Ascending aorta (tissue), 2 donors: ENCODE data around the gene JAZF1. TPM values are rescaled to one million over a fixed set of nuclear protein-coding genes. Genes with fewer than 3 reads are reported as not detected.

Experiments
- DNase-seq, 2 donors: peaks; one replicate each; pipeline ENCODE4 v3.0.0-alpha.2; 2019; ENCODE audit warnings: low spot score in 2 of 2
- H3K27ac ChIP-seq, 2 donors: fragments of 200-600 bp; sonication (generic); one replicate each; pipeline ENCODE4 v1.5.1; 2016 to 2017; ENCODE audit warnings: mild to moderate bottlenecking in 1 of 2
- H3K27me3 ChIP-seq: fragments of 200-600 bp; sonication (generic); one replicate; pipeline ENCODE4 v1.5.1; 2017
- H3K36me3 ChIP-seq, 2 donors: fragments of 200-600 bp; sonication (generic); one replicate each; pipeline ENCODE4 v1.5.1; 2016
- H3K4me1 ChIP-seq, 2 donors: fragments of 200-600 bp; sonication (generic); one replicate each; pipeline ENCODE4 v1.5.1; 2016 to 2017; ENCODE audit warnings: mild to moderate bottlenecking in 1 of 2
- H3K4me3 ChIP-seq, 2 donors: fragments of 200-600 bp; sonication (generic); one replicate each; pipeline ENCODE4 v1.5.1; 2016 to 2017; ENCODE audit warnings: mild to moderate bottlenecking in 1 of 2
- H3K9me3 ChIP-seq, 2 donors: fragments of 200-600 bp; sonication (generic); one replicate each; pipeline ENCODE4 v1.5.1; 2016
- intact Hi-C: fragments of 100-400 bp; cut with DNase I; formaldehyde crosslinking; loops from one replicate; pipeline ENCODE4 v1.15.1; 2023
- total RNA-seq: library from RNA; depleted of rRNA; stranded (reverse); fragments of >200 nt; gene quantifications from one replicate; pipeline ENCODE4 v1.1.0, GENCODE V29; 2016
- TF ChIP-seq, protein P1 (sequence below), 3 experiments: fragments of 200-600 bp in 2 of 3; fragments of 450-650 bp in 1 of 3; sonication (generic) in 2 of 3; IDR thresholded peaks; one replicate each; pipeline ENCODE4 v1.5.1; 2016 to 2019; ENCODE audit warnings: antibody characterized with exemption in 3 of 3, mild to moderate bottlenecking in 1 of 3, moderate library complexity in 1 of 3

Gene JAZF1
- total RNA-seq, 1 donor from 2014 or later, result 37.7 TPM

DNA sequence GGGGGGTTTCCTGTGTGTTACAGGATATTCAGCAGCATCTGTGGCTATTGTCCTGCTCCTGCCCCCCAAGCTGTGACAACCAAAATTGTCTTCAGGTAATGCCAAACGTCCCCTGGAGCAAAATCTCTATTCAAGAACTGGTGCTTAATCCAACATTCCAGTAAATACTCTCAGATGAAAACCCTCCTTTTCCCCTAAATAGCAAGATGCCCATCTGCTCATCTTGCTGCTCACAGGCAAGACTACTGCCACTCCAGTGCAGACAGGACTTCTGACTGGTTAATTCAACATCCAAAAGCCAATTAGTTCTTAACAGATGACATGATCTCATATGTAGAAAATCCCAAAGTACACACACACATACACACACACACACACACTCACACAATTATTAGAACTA, 20.5 kb upstream of the JAZF1 start:
- intact Hi-C loops, result no loop called here
- Histone ChIP-seq H3K36me3 (no peaks in the 10 kb centered on the region), H3K27ac (no peak overlapping the region), H3K9me3 (no peaks in the 10 kb centered on the region), H3K4me3 (no peak overlapping the region), H3K4me1 (no peaks in the 10 kb centered on the region), H3K27me3 (no peaks in the 10 kb centered on the region)
- no peak for DNase-seq
- TF ChIP-seq, protein P1, sequence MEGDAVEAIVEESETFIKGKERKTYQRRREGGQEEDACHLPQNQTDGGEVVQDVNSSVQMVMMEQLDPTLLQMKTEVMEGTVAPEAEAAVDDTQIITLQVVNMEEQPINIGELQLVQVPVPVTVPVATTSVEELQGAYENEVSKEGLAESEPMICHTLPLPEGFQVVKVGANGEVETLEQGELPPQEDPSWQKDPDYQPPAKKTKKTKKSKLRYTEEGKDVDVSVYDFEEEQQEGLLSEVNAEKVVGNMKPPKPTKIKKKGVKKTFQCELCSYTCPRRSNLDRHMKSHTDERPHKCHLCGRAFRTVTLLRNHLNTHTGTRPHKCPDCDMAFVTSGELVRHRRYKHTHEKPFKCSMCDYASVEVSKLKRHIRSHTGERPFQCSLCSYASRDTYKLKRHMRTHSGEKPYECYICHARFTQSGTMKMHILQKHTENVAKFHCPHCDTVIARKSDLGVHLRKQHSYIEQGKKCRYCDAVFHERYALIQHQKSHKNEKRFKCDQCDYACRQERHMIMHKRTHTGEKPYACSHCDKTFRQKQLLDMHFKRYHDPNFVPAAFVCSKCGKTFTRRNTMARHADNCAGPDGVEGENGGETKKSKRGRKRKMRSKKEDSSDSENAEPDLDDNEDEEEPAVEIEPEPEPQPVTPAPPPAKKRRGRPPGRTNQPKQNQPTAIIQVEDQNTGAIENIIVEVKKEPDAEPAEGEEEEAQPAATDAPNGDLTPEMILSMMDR (IDR thresholded peaks at IDR 0.05), result no peak

DNA sequence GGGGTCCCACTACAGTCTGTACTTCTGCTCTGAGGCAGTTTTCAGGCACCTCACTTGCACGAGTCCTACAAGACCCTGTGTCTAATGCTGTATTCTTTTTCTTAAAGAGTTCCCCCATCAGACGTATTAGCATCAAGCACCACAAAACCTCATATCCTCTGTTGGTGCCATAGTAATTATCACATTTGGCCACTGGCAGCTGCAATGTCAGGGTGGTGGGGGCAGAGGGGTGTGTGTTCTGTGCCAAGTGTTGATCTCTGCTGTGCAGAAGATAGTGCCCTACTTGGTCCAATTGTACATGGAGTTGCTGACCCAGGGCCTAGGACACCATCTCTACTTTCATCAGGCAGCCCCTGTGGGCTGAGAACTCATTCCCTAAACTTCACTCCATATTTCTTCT, 20.0 kb upstream of the JAZF1 start:
- no peaks in the 10 kb centered on the region for H3K36me3 ChIP-seq
- no peaks in the 10 kb centered on the region for H3K27me3 ChIP-seq
- no peaks in the 10 kb centered on the region for H3K4me1 ChIP-seq
- intact Hi-C loops, result no loop called here
- DNase-seq, result no peak
- no peaks in the 10 kb centered on the region for H3K9me3 ChIP-seq
- TF ChIP-seq, protein P1 (IDR thresholded peaks at IDR 0.05), result no peak
- no peak overlapping the region for H3K4me3 ChIP-seq
- no peak overlapping the region for H3K27ac ChIP-seq

DNA sequence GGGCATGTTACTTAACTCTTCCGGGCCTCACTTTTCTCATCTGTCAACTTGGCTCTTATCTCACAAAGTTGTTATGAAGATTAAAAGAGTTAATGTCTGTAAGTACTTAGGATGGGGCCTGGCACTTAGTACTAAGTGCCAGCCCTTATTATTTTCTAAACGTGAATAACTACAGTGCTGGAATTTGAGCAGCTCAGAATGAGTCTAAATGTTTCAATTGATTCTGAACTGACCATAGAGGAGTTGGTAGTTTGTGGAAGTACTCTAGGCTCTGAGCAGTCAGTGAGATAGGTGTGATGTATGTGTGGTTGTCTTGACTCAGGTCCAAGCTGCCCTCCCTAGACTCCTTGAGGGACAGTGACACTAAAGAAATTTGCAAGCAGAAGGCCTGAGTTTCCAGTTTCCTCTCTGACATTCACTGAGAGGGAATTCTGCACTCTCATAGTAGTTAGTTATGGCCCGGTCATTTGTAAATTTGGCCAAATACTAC, 18.5 kb upstream of the JAZF1 start:
- Histone ChIP-seq H3K27me3 (no peaks in the 10 kb centered on the region), H3K9me3 (no peaks in the 10 kb centered on the region), H3K36me3 (no peaks in the 10 kb centered on the region), H3K4me1 (no peaks in the 10 kb centered on the region), H3K4me3 (no peak overlapping the region), H3K27ac (no peak overlapping the region)
- TF ChIP-seq, protein P1 (IDR thresholded peaks at IDR 0.05), result no peak
- intact Hi-C loops, result no loop called here
- DNase-seq, result no peak

DNA sequence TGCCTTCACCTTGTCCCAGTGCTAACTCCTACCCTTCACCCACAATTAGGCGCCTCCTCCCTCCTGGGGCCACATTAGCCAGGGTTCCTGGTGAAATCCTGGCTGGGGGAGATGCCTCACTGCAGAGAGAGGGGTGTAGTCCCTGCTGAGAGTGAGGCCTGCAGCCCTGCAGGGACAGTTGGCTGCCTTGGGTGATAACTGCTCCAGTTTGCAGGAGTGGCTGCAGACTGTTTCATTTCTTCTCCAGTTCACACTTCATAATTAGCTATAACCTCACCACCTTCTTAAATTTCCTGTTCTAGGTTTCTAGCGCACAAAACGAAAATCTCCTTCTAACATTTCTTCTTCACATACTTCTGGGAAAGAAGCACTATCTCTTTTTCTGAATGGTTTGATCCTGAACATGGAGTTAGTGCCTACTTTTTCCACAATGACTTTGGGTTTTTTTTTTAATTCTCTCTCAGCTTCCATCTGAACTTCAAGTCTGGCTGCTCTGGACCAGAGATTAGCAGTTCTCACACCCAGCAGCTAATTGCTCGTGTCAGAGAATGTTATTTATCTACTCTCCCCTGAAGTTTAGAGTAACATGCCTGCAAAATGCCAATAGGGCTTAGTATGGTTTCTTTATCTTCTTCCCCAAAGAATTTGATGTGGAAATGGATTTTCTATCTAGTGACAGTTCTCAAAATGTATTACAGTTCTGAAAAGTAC, 15.5 kb upstream of the JAZF1 start:
- H3K4me3 ChIP-seq, result no peak overlapping the region
- H3K27me3 ChIP-seq, result no peaks in the 10 kb centered on the region
- intact Hi-C loops, result no loop called here
- H3K9me3 ChIP-seq, result no peaks in the 10 kb centered on the region
- no peaks in the 10 kb centered on the region for H3K4me1 ChIP-seq
- no peak overlapping the region for H3K27ac ChIP-seq
- TF ChIP-seq, protein P1 (IDR thresholded peaks at IDR 0.05), result no peak
- no peak for DNase-seq
- H3K36me3 ChIP-seq, result no peaks in the 10 kb centered on the region

DNA sequence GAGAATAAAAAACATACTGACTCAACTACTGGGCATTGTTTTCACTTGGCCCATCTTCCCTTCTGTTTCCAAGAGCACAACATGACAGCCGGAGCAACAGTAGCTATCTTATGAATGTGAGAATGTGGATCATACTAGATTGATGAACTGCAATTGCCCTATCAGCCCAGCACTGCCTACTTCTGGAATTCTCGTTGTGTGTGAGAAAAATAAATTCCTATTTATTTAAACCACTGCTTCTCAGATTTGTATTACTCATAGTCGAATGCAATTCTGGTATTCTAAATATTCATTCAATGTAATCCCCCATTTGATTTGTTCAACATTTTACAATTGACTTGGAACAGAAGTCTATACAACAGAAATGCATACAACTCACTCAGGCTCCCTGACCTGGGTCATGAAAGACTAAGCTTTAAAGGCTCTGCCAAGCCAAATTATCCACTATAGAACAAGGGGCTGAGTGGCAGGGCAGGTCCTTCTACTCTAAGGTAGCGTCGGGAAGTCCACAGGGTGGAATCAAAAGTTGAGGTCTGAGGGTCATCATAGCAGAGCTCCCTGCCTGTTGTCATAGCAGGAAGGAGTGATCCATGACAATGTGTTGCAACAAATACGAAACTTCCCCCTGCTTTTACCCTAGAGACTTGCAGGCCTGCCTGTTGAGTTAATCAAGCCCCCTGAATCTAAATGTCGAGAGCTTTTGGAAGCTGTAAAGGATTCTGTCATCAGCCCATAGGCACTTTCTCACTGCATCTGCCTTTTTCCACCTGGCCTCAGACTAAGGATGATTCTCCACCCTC, 12.4 kb upstream of the JAZF1 start:
- Histone ChIP-seq H3K9me3 (no peaks in the 10 kb centered on the region), H3K36me3 (no peaks in the 10 kb centered on the region), H3K27me3 (no peaks in the 10 kb centered on the region), H3K4me1 (no peaks in the 10 kb centered on the region), H3K4me3 (no peak overlapping the region), H3K27ac (no peak overlapping the region)
- intact Hi-C loops, result no loop called here
- TF ChIP-seq, protein P1 (IDR thresholded peaks at IDR 0.05), result no peak
- no peak for DNase-seq
